Stomach (tissue), 9 donors: Measurements from ENCODE around the gene AP1B1. TPM values are rescaled to one million over a fixed set of nuclear protein-coding genes. Genes with fewer than 3 reads are reported as not detected.

ENCODE experiments used
- DNase-seq, 2 donors: peaks; one replicate each; pipeline versions ENCODE4 v3.0.0 to v3.0.0-alpha.2; 2013 to 2019
- H3K27ac ChIP-seq, 5 donors: fragments of 200-600 bp in 4 of 5; sonication (generic) in 4 of 5; one replicate each; pipeline ENCODE4 v1.5.1; 2013 to 2019; ENCODE audit warnings: mild to moderate bottlenecking in 1 of 5, moderate library complexity in 1 of 5
- H3K27me3 ChIP-seq, 3 donors: fragments of 200-600 bp; sonication (generic); one replicate each; pipeline ENCODE4 v1.5.1; 2017 to 2019; ENCODE audit warnings: mixed run types in 1 of 3
- H3K36me3 ChIP-seq, 4 donors: fragments of 200-600 bp; sonication (generic); 1 replicate in 3 of 4; 2 replicates in 1 of 4; pipeline ENCODE4 v1.5.1; 2016 to 2019
- H3K4me1 ChIP-seq, 4 donors: fragments of 200-600 bp; sonication (generic); one replicate each; pipeline ENCODE4 v1.5.1; 2016 to 2019
- H3K4me3 ChIP-seq, 4 donors: fragments of 200-600 bp; sonication (generic) in 3 of 4; one replicate each; pipeline ENCODE4 v1.5.1; 2016 to 2019; ENCODE audit warnings: mild to moderate bottlenecking in 1 of 4
- H3K9me3 ChIP-seq, 4 donors: fragments of 200-600 bp; sonication (generic); one replicate each; pipeline ENCODE4 v1.5.1; 2016 to 2019
- EP300 ChIP-seq: sonication (generic); formaldehyde crosslinking; IDR thresholded peaks from one replicate; pipeline ENCODE4 v1.6.1; 2017; ENCODE audit warnings: antibody characterized with exemption
- POLR2A ChIP-seq, 4 donors: fragments of 450-650 bp; IDR thresholded peaks; one replicate each; pipeline ENCODE4 v1.6.1; 2016; ENCODE audit warnings: antibody characterized with exemption in 4 of 4, control low read depth in 2 of 4, mild to moderate bottlenecking in 1 of 4, moderate library complexity in 1 of 4
- POLR2AphosphoS5 ChIP-seq, 3 donors: sonication (generic); formaldehyde crosslinking; IDR thresholded peaks; one replicate each; pipeline ENCODE4 v1.6.1; 2016; ENCODE audit warnings: antibody characterized with exemption in 3 of 3
- WGBS, 5 donors: extraction: QIAGEN DNeasy Blood & Tissue Kit in 3 of 5; methylation state at CpG; one replicate each; pipeline versions ENCODE4 v1.1.5 to v1.1.7; 2013 to 2018; 5-methylcytosine and 5-hydroxymethylcytosine counted together
- intact Hi-C: fragments of 100-400 bp; cut with DNase I; formaldehyde crosslinking; loops from one replicate; pipeline ENCODE4 v1.15.1; 2023; ENCODE audit warnings: low total_unique reads
- polyA plus RNA-seq, 3 donors: library from polyadenylated mRNA; stranded (reverse); fragments of 200-250 nt; gene quantifications; one replicate each; pipeline ENCODE4 v1.2.3, GENCODE V29; 2013
- total RNA-seq, 5 donors: library from RNA; depleted of rRNA; stranded (reverse); fragments of >200 nt; gene quantifications; one replicate each; pipeline versions ENCODE4 v1.1.0 to v1.2.3, GENCODE V29; 2014 to 2016
- TF ChIP-seq, protein P1 (sequence below), 7 experiments: fragments of 450-650 bp in 4 of 7; fragments of 200-600 bp in 3 of 7; sonication (generic) in 3 of 7; IDR thresholded peaks; one replicate each; pipeline ENCODE4 v1.5.1; 2016 to 2019; ENCODE audit warnings: antibody characterized with exemption in 7 of 7, control low read depth in 2 of 7, mild to moderate bottlenecking in 1 of 7
- donor health status: healthy with polysubstance abuse.
- donor health status: Bipolar disorder and iron deficiency.
- donor health status: healthy.

The AP1B1 gene
- total and polyA plus RNA-seq, 8 donors, result 19.8 to 109 (median 43.9) TPM

DNA sequence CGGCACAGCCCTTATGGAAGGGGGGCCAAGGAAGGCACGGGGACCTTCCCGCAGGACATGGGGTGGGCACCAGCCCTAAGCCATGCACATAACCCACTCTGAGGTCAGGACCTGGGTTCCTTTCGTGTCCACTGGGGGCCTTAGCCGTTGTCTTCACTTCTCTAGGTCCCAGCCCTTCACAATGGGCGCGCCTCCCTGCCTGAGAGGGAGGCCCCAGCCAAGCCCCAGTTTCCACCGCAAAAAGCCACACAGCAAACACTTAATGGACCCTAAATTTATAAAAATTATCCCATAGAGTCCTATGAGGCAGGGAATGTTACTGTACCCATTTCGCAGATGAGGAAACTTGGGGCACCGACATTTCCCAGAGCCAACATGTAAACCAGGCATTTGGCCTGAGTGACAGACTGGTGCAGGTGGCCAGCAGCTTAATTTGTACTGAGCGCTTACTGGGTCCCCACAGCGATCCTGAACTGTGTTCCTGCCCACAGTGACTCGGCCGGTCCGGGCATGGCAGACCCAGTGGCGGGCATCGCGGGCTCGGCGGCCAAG, 80.7 kb downstream of the AP1B1 start:
- Histone ChIP-seq H3K27me3 (peaks cover 0 to 8% (median 0%) of the 10 kb centered on the region in 3 donors), H3K9me3 (no peaks in the 10 kb centered on the region), H3K36me3 (no peaks in the 10 kb centered on the region), H3K4me3 (peak overlapping the region; percentile 62 to 93 (median 90)), H3K4me1 (peaks cover 57 to 85% (median 73%) of the 10 kb centered on the region in 4 donors), H3K27ac (peak overlapping the region; percentile 71 to 91 (median 89))
- intact Hi-C loops, result no loop called here
- TF ChIP-seq, protein P1, sequence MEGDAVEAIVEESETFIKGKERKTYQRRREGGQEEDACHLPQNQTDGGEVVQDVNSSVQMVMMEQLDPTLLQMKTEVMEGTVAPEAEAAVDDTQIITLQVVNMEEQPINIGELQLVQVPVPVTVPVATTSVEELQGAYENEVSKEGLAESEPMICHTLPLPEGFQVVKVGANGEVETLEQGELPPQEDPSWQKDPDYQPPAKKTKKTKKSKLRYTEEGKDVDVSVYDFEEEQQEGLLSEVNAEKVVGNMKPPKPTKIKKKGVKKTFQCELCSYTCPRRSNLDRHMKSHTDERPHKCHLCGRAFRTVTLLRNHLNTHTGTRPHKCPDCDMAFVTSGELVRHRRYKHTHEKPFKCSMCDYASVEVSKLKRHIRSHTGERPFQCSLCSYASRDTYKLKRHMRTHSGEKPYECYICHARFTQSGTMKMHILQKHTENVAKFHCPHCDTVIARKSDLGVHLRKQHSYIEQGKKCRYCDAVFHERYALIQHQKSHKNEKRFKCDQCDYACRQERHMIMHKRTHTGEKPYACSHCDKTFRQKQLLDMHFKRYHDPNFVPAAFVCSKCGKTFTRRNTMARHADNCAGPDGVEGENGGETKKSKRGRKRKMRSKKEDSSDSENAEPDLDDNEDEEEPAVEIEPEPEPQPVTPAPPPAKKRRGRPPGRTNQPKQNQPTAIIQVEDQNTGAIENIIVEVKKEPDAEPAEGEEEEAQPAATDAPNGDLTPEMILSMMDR (IDR thresholded peaks at IDR 0.05), result no peak
- TF ChIP-seq EP300 (no peak), POLR2AphosphoS5 (IDR thresholded peaks at IDR 0.05) (no peak), POLR2A (IDR thresholded peaks at IDR 0.05) (no peak)
- WGBS, 5 donors, result 57 to 73% (median 60%) methylated on average over 14 to 20 of the region's 20 CpGs
- DNase-seq, result peak in 1 of 2 donors; percentile 45

DNA sequence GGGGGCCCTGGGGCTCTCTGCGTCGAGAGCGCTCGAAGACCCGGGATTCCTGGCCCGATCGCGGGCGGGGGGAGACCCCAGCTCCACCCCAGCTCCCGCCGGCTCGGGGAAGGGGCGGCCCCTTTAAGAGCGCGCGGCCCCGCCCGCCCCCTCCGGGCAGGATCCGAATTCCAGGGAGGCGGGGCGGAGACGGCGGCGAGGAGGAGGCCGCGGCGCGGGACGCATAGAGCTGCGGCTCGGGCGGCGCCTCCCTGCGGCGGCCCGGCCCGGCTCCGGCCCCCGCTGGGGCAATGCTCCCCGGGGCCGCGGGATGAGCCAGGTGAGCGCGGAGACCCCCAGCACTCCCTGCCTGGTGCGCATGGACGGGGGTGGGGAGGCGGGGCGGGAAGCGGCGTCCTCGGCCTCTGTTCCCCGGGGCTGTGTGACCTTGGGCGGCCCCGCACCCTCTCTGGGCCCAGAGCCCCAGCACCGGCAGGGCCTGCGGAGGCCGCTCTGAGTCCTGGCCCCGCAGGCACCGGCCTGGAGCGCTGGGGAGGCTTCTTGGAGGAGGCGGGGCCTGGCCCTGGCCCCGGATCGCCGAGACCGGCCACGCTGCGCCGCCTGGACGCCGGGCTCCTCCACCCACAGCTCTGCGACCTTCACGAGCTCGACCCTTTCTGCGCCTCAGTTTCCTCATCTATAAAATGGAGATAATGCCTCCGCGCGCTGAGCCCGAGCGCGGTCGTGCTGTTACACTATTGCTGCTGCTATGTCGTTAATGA, 81.4 kb downstream of the AP1B1 start:
- peak; percentile 83 to 93 for DNase-seq
- intact Hi-C loops, result no loop called here
- TF ChIP-seq, protein P1 (IDR thresholded peaks at IDR 0.05), result no peak
- peak; percentile 26 to 50 (median 30) for TF ChIP-seq POLR2AphosphoS5 (IDR thresholded peaks at IDR 0.05)
- WGBS, 5 donors, result 3 to 15% (median 8%) methylated on average over 23 to 83 of the region's 83 CpGs
- H3K4me1 ChIP-seq, result peaks cover 59 to 88% (median 78%) of the 10 kb centered on the region in 4 donors
- no peaks in the 10 kb centered on the region for H3K9me3 ChIP-seq
- peaks cover 0 to 7% (median 0%) of the 10 kb centered on the region in 3 donors for H3K27me3 ChIP-seq
- H3K4me3 ChIP-seq, result peak overlapping the region; percentile 62 to 93 (median 90)
- no peaks in the 10 kb centered on the region for H3K36me3 ChIP-seq
- peak overlapping the region; percentile 71 to 91 (median 89) for H3K27ac ChIP-seq

DNA sequence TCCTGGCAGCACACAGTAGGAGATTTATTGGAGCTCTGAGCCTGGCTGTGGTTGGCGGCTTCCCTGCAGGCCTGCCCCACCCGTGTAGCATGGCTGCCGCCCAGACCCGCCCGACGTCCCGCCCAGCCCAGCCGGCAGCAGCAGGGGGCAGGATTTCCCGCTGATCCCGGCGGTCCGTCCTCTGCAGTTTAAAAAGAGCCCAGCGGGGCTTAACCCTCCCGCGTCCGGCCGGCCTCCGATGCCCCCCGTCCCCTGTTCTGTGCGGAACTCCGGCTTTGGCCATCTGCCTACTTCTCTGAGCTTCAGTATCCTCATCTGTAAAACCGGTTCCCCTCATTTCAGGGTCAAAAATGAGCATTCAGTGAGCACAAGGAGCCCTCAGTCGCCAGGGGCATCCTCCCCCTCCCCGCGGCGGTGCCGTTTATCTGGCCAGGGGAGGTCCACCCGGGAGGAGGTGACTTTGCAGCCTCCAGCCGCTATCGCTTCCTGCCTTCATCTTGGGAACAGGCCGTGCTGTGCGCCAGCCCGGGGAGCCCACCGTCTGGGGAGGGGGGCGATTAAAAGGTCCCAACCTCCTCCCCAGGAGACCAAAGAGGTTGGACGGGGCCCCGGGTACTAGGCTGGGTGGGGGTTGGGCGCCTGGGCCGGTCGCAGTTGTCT, 82.1 kb downstream of the AP1B1 start, which contains the start of gene GAS2L1:
TSS of gene GAS2L1 (plus strand) at position 476 of the 660 bp plus-strand sequence. CDS start 1,456 bp downstream, outside the sequence.
- peaks cover 52 to 84% (median 74%) of the 10 kb centered on the region in 4 donors for H3K4me1 ChIP-seq
- peaks cover 0 to 7% (median 0%) of the 10 kb centered on the region in 3 donors for H3K27me3 ChIP-seq
- DNase-seq, result peak; percentile 81 to 95
- 0 to 1% (median 0%) methylated on average over 23 to 40 of the region's 40 CpGs for WGBS, 5 donors
- TF ChIP-seq, protein P1 (IDR thresholded peaks at IDR 0.05), result peak in 5 of 7 experiments; percentile 41 to 76 (median 65)
- TF ChIP-seq EP300 (no peak), POLR2A (IDR thresholded peaks at IDR 0.05) (no peak), POLR2AphosphoS5 (IDR thresholded peaks at IDR 0.05) (peak in 2 of 3 donors; percentile 18 to 59)
- intact Hi-C loops, result no loop called here
- H3K36me3 ChIP-seq, result peaks cover 0 to 6% (median 3%) of the 10 kb centered on the region in 4 donors
- H3K27ac ChIP-seq, result peak within 1 kb of the TSS; percentile 71 to 91 (median 89)
- no peaks in the 10 kb centered on the region for H3K9me3 ChIP-seq
- peak within 1 kb of the TSS; percentile 62 to 93 (median 90) for H3K4me3 ChIP-seq

DNA sequence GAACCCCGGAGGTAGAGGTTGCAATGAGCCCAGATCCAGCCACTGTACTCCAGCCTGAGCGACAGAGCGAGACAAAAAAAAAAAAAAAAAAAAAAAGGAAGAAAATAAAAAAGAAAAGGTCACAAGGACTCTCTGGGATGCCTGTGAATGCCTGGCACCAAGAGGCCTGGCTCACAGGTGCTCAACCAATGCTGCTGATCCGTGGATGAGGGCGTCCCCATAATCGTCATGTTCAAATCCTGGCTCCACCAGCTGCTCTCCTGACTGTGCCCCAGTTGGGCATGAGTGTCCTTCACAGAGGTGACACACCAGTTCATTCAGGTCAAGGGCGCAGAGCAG, 82.6 kb downstream of the AP1B1 start:
- H3K4me3 ChIP-seq, result peak overlapping the region in 3 of 4 donors; percentile 62 to 93 (median 90)
- intact Hi-C loops, result no loop called here

More for the DNA sequence above, 82.6 kb downstream of the AP1B1 start:
- Histone ChIP-seq H3K27ac (peak overlapping the region; percentile 10 to 91 (median 89)), H3K36me3 (peaks cover under 1 to 11% (median 8%) of the 10 kb centered on the region in 4 donors), H3K4me1 (peaks cover 47 to 79% (median 69%) of the 10 kb centered on the region in 4 donors), H3K27me3 (peaks cover 0 to 7% (median 0%) of the 10 kb centered on the region in 3 donors), H3K9me3 (no peaks in the 10 kb centered on the region)
- WGBS, 5 donors, result 40 to 50% (median 44%) methylated on average over 7 of the region's 7 CpGs
- DNase-seq, result no peak
- TF ChIP-seq POLR2A (IDR thresholded peaks at IDR 0.05), result no peak
- TF ChIP-seq, protein P1 (IDR thresholded peaks at IDR 0.05), result no peak
- TF ChIP-seq POLR2AphosphoS5 (IDR thresholded peaks at IDR 0.05), result no peak
- no peak for TF ChIP-seq EP300
